Measurements from ENCODE around the gene FAM120B.

FAM120B gene

DNA sequence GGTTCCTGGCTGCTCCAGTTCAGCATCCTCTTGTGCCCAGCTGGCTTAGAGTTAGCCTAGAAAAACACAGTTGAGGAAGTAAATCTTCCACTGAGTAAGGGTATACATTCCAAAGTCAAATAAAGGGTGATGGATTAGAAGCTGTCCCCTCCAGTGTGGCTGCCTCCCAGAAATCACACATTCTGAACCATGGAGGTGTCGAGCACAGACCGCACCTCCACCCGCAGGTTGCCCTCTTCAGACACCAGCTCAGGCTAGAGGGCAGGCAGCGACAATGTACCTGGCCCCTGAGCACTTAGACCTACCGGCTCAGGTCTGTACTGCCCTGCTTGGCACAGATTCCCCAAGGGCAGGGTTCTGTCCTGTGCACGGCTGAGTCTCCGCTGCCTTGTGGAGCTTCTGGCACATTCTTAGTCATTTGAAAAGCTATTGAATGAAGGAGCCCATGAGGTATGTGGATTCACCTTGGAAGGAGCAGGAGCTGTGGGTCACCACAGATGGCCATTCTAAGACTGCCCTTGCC, 118.1 kb downstream of the FAM120B start:
- no peak for DNase-seq

DNA sequence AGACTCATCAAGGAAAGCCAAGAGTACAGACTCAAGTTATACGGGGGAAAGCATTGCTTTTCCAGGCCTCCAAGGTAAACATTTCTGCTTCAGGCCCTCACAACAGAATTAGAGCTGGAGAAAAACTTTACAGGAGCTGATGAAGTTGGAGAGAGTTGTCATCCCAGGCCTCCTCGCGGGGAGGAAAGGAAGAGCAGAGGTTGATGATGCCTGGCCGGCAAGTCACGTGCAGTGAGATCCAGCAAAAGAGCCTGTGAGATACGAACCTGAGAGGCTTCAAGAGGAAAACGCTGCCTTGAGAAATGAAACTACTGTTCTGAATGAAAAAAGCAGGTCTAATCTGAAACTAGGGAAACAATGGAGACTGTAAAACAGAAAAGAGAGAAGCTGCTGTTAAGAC, 122.9 kb downstream of the FAM120B start:
- DNase-seq: no peak

DNA sequence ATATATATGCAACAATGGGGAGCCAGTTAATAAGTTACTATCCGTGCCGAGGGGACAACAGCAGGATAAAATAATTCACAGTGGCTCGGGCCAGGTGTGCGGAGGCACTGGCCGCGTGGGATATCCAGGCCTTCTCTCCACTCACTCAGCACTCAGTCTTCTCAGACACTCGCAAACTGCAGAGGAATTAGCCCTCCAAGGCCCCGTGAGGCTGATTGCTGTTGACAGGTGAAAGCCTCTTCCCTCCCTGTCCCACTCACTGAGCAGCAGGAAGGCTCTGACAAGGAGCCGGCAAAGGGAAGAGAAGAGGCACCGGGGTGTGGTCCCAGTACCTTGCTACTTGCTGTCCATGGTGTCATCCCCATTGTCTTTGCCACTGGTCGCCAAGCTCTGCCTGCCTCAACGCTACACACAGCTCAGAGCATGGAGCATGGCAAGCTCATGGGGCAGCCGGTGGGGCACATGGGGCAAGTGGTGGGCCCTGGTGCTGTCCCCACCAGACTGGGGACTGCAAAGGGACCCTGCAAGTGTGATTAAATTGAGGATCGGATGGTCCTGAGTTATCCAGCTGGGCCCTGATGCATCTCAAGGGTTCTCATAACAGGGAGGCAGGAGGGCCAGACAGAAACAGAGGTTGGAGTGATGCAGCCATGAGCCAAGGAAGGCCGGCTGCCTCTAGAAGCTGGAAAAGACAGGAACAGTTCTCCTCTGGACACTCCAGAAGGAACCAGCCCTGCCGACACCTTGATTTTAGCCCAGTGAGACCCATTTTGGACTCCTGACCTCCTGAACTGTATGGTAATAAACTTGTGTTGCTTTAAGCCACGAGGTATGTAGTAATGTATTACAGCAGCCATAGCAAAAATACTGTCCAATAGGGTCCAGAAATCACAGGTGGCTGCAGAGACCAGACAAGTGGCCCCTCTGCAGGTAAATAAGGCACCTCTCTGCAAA, 126.9 kb downstream of the FAM120B start:
- no peak for DNase-seq

DNA sequence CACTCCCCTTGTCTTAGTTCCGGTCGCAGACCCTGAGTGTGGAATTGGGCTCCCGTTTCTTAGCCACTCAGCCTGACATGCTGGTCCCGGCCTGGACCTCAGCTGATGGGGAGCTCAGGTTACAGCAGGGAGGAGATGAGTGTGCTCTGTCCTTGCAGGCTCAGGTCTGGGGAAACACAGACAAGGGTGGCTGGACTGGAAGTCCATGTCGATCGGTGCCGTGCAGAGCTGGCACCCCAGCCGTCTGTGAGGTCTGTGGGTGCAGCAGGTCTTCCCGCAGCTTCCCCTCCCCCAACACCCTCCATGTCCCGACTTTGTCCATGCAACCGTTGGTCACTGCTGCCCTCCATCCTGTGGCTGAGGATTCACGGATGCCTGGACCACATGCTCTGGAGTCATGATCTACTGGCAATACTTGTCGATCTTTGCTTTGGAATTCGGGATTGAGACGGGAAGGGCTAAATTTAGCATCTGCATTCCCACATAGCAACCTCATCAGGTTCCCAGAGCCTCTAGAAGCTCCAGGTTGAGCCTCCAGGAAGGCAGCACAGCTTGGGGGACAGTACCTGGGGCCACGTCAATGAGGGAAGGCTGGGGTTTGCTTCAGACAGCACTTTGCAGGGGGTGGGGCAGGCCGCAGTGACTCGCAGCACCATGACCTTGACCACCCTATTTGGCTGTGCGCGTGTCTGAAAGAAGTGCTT, 127.7 kb downstream of the FAM120B start:
- DNase-seq: no peak

DNA sequence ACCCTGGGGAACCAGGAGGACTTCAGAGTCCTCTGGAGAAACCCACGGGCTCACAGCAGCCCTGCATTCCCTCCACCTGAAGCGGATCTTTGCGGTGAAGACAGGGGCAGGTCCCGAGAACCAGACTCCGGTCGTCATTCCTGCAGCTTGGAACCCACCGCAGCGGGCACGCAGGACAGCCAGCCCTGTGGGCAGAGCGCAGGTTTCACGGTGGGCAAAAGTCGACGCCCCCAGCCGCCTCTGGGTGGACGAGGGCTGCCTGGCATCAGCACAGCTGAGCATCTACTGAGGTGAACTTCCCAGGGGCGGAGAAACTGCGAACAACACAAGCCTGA, 128.2 kb downstream of the FAM120B start:
- peak; percentile 38 for DNase-seq

DNA sequence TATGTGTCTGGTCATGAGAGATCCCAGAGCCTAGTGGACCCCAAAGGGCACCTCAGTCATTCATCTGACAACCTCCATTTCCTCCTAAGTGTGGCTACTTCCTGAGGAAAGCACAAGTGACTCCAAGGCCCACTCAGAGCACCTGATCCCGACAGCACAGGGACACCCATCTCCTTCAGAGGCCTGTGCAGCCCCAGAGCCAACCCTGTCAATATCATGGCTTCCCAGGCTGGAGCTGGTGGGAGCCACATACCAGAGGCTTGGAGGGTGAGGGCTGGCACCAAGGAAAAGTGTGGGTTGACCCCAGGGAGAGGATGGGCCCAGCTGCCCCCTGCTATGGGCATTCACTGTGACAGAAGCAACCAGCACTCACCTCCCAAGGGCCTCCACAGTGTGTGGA, 129.2 kb downstream of the FAM120B start:
- DNase-seq: peak; percentile 32

DNA sequence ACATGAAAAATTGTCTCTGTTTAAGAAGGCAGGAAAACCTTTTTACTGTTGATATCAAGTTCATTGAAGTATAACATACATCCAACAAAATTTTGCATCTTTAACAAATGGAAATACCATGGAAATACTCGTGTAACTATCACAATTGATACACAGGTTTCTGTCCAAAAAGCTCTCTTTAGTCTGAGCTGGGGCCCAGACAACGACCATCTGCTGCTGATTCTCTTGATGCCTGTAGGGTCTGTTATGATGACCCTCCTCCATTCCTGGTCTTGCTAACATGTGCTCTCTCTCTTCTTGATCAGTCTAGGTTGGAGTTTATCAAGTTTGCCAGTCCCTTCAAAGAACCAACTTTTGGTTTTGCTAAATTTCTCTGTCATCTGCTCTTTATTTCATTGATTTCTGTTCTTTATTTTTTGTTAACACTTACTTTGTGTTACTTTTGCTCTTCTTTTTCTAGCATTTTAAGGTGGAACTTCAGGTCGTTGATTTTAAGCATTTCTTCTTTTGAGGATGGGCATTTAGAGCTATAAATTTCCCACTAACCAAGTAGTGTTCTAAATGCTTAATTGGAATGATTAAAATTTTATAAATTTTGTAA, 129.8 kb downstream of the FAM120B start:
- no peak for DNase-seq

DNA sequence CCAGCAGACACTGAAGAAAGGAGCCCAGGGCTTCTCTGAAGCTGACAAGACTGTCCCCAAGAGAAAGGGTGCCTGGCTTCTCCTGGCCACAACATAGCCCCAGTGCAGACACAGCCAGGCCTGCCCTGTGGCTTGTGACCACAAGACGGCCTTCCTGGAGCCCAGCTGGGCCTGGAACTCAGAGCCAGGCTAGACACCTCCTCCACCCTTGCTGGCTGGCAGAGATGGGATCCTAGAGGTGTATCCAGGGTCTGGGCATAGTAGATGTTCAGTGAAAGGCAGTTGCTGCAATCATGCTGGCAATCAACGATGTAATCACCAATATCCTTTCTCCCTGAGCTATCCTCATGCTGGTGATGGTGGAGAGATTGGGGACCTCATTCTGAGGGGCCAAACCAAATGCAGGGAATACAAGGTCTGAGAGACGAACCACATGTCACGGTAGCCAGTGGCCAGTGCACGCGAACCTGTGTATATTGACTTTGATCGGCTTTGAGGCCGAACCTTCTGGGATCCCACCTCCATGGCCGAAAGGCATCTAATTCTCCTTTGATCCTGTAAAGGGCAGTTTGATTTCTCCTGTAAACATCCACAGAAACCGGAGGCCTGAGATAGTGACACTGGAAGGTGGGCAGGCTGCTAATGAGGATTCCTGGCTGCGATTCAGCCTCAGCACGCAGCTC, 131.3 kb downstream of the FAM120B start:
- DNase-seq: peak; percentile 48

DNA sequence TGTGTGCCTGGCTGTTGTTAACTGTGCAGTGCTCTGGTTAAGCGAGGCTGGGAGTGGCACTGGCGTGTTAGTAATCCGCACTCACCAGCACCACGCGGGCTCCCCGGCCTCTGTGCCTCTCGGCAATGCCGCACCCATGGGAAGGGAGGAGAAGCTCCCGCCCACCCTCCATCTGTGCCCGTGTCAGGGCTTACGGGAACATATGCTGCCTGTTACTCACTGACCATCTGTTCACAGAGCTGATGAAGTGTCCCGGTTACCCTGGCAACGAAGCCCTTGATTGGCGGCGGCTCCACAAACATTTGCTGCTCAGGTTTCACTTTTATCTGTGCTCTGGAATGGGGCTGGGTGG, 131.8 kb downstream of the FAM120B start:
- peak; percentile 62 for DNase-seq

DNA sequence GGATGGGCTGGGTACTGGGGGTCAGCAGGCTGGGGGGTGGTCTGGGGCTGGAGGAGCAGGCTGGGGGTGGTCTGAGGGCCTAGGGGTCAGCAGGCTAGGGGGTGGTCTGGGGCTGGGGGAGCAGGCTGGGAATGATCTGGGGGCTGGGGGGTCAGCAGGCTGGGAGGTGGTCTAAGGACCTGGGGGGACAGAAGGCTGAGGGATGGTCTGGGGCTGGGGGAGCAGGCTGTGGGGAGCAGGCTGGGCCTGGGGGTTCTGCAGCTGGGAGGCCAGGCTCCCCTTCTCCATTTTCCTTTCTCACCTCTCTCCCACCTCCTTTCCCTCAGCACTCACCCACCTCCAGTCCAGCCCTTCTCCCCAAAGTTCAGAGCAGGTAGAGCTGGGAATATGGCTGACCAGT, 132.3 kb downstream of the FAM120B start:
- DNase-seq: no peak

DNA sequence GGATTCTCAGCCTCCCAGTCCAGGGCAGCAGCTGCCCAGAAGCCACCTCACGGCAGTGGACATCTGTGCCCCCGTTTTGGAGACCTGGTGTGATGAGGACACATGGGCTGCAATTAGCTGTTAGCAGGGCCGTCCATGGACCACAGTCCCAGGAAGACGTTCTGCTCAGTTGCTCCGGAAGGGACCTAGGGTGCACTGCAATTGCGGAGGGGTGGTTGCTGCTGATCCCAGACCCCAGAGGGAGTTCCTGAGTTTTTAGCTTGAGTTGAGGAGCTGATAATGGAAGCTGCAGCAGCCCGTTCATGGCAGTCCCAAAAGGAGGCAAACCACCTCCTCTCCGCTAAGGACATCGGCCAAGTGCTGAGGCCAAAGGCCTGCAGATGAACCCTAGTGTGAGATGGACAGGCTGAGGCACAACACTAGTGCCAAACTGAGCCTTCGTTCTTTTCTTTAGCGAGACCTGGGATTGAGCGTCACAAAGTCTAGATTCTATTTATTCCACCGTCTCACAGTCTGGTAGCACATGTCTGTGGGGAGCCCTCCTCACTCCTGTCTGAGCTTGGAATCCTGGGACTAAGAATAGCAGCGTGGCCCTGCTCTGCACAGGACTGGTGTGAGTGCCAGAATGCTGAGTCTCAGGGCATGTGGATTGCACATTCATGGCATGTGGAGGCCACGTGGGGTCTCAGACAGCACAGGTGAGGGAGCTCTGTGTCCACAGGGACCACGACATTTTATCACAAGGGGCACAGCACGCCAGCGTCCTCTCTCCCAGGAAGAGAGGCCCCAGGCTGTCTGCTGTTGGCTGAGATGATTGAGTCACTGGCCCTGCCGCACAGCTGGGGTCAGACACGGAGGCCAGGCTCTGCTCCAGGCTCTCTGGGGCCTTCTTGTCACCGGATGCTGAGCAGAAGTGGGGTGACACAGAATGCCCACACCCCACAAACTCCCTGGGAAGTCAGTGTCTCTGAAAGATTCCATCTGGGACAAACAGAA, 133.1 kb downstream of the FAM120B start:
- DNase-seq: peak; percentile 37

DNA sequence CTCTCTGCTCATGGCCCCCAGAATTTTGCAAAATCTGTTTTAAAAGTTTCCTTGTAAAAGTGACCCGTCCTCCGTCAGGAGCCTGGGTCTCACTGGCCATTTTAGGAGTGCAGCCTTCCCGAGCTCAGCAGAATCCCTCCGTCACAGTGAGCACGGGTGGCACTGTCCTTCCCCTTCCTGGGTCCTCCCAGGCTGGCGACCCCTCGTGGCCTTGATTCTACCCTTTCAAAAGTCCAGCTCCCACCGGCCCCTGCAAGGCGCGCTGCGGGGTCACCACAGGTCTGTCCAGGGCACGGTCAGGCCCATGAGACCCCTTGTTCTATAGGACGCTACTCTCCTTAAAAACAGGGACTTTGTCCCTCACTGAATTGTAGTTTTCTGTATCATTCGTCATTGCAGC, 133.9 kb downstream of the FAM120B start:
- DNase-seq: no peak

DNA sequence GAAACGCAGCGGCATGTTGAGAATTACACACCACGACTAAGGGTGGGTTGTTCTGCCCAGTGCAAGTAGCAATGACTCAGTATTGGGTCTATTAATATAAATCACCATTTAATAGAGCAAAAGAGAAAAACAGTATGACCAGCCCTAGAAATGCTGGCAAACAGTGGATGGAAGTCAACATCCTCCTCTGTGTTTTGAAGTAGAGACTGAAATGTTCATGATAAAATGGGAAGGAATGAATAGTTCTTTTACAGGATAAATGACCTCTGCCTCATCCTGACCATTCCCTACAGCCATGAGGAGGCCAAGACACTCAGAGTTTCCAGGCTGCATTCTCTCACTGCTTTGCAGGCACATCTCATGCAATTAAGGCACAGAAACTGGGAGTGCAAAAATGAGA, 134.8 kb downstream of the FAM120B start:
- no peak for DNase-seq

DNA sequence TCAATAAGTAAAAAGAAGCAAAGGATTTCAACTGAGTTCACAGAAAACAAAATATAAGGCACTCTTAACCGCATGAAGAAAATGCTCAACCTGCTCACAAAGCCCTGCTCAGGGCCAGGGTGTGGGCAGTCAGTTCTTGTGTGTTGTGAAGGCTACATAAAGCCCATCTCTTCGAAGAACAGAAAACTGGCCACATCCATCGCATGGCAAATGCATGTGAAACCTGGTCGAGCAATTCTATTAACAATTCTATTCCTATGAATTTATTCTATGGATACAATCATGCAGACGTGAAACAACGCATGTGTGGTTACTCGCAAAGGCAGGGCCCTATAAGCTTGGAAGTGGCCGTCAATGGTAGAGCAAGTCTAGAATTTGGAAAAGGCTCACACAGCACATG, 136.0 kb downstream of the FAM120B start:
- DNase-seq: no peak

DNA sequence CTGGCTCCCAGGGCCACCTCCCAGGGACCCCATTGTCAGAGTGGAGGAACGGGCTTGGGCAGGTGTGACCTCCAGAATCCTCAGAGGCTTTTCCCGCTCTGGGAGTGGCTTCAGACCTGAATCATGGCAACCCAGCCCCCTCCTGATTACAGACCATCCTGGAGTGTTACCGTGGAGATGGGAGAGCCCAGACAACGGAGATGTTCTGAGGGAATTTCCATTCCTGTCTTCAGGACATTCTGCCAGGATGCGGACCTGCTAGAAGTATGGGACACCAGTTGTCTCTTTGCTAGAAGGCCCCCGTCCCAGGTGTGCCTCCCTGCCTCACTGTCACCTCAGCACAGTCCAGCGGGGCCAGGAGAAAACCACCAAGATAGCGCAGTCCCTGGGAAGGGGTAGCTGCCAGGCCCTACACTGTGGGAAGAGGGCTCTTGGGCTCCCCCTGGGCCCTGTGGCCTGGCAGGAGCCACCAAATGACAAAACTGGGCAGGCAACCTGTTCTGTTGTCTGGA, 136.6 kb downstream of the FAM120B start:
- no peak for DNase-seq

DNA sequence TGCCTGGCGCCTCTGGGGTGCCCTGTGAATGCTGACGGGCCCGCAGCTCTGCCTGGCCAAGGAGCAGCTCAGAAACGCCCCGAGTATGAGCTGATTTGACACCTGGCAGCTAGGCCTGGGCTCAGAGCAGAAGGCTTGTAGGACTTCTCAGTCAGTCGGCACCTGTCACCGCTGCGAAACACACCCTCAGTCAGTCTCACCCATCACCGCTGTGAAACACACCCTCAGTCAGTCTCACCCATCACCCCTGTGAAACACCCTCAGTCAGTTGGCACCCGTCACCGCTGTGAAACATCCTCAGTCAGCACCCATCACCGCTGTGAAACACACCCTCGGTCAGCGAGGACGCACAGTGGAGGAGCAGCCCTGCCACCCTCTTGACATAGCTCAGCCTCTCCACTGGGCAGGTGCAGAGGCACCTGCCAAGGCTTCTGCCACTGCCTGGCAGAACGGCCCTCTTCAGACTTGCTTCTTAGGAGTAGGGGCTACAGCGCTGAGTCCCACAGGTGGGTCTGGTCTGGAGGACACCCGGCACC, 137.6 kb downstream of the FAM120B start:
- DNase-seq: peak; percentile 48

DNA sequence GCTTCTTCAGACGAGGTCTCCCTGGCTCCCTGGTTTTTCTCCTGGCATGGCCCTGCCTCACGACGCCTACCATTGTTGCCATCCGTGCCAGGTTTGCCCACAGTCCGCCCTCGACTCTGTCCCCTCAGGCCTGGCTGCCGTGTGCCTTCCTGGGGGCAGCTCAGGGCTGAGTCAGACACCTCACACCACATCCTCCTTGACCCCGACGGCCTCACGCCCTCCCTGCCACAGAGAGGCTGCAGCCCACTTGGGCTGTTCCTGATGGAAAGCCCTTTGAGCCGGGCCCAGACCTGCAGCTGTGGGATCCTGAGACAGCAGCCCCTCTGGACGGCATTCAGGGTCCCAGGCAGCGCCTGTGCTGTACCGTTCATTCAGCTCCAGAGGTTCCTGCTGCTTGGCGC, 138.3 kb downstream of the FAM120B start:
- DNase-seq: no peak

DNA sequence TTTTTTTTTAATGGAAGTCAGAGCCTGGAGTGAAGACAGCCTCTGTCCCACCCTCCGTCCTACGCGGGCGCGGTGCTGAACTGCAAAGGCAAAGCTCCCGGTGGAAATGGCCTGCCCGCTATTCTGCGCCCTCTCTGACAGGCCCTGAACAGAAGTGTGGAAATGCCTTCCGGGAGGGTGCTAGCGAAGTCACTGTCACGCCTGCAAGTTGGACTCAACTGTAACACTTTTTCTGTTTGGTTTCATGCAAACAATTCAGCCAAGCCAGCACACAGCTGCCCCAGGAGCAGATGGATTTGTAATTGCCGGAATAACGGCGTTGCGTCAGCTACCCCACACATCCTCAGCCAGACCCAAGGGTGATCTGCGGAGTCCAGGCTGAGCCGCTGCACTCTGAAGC, 138.9 kb downstream of the FAM120B start:
- DNase-seq: peak; percentile 33

DNA sequence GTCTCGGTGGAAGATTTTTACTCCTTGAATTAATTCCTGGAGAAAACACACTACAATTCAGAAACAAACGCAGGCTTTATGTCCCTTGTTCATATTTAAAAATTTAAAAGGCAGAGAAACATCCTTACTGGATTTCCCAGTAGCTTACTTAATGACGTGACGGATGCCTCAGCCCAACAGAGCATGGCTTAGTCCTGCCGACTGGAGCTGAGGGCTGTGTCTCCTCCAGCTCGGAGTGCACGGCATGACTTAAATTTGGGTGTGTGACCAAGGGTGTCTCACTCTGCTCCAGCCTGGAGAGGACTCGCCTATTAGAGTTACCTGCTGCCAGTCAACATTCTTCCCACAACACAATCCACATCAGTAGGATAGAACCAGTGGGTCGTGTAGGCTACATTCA, 139.4 kb downstream of the FAM120B start:
- peak; percentile 26 for DNase-seq

DNA sequence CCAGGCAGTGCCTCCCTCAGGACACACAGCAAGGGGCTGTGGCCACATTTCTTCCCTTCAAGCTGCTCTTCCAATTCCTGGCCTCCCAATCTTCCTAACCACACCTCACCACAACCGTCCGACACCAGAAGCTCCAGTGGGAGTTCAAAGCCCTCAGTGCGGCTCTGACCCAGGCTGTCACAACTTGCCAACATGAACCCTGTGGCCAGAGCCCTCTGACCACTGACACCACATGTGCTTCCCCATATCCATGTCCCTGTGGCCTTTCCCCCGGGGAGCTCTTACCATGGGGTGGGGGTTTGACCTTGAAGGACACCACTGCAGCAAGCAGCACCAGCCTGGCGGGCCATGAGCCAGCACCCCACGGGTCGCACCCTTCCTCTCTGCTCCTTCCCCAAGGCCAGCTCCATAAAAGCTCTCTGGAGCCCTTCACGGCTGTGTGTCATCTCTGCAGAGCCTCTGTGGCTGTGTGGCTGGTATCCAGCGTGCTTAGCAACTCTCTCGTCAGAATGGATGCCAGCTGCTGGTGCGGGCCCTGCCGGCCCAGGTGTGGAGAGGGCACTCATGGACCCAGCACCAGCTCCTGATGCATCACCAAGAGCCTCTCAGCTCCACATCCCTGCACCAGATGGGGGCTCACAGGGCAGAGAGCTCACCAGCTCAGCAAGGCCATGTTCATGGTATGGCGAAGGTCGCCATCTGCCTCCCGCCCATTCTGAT, 140.4 kb downstream of the FAM120B start:
- peak; percentile 47 for DNase-seq

DNA sequence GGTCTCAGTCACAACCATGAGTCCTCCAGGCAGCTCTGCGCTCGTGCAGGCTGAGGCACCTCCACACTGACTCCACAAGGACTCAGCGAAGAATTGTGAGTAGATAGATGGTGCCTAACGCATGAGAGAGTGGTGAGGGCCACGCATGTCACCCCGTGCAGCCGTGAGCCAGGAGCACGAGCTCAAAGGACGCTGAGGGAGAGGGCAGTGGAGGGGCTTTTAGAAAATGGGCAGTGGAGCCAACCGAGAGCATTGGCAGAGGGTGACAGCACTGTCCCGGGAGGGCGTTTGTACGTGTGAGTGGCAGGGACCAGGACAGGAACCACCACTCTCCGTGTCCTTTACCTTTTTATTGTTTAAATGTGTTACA, 141.0 kb downstream of the FAM120B start:
- DNase-seq: no peak

All from activated CD8-positive, alpha-beta memory T cell treated with anti-CD3 and anti-CD28 coated beads for 24 hours (primary cell).